AG09309 (cell line): Measurements from ENCODE around the gene PDCD2L.
"Not testable (repeated sequence)": the region's sequence is repeated elsewhere in the genome, so short reads cannot be mapped to it uniquely, and the experiment has no call there.

Source experiments
- DNase-seq: peaks from one replicate; pipeline ENCODE4 v3.0.0-alpha.2; 2010; ENCODE audit warnings: low read depth
- H3K4me3 ChIP-seq: 2 replicates; pipeline ENCODE4 v1.5.1; 2011; ENCODE audit warnings: mild to moderate bottlenecking, low read depth, low read length, moderate library complexity; ENCODE audit not compliant: control insufficient read depth
- TF ChIP-seq, protein P1 (sequence below): IDR thresholded peaks from 2 replicates; pipeline ENCODE4 v1.5.1; 2011; ENCODE audit warnings: mild to moderate bottlenecking, low read depth, low read length, inconsistent platforms; ENCODE audit not compliant: insufficient read depth, control insufficient read depth; ENCODE audit errors: missing control alignments

Gene PDCD2L

DNA sequence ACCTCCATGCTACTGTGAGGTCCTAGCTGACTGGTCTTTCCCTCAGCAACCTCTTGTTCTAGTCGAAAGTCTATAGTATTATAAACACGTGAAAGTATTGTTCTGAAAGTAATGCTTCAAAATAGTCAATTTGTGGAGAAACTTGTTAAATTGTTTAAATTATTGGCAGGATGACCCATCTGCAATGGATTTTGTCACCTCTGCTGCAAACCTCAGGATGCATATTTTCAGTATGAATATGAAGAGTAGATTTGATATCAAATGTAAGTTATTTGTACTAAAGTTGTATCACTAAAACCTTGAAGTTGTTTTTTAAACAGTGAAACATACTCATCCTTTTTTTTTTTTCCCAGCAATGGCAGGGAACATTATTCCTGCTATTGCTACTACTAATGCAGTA, 49.9 kb downstream of the PDCD2L start:
- no peak for DNase-seq
- TF ChIP-seq, protein P1, sequence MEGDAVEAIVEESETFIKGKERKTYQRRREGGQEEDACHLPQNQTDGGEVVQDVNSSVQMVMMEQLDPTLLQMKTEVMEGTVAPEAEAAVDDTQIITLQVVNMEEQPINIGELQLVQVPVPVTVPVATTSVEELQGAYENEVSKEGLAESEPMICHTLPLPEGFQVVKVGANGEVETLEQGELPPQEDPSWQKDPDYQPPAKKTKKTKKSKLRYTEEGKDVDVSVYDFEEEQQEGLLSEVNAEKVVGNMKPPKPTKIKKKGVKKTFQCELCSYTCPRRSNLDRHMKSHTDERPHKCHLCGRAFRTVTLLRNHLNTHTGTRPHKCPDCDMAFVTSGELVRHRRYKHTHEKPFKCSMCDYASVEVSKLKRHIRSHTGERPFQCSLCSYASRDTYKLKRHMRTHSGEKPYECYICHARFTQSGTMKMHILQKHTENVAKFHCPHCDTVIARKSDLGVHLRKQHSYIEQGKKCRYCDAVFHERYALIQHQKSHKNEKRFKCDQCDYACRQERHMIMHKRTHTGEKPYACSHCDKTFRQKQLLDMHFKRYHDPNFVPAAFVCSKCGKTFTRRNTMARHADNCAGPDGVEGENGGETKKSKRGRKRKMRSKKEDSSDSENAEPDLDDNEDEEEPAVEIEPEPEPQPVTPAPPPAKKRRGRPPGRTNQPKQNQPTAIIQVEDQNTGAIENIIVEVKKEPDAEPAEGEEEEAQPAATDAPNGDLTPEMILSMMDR = no peak
- no peak overlapping the region for H3K4me3 ChIP-seq

- DNase-seq = no peak
- TF ChIP-seq, protein P1 = no peak
- H3K4me3 ChIP-seq = no peak overlapping the region
Observed at GRCh38 chr19:34454685-34455084, 50.5 kb downstream of the PDCD2L start.

- DNase-seq, H3K4me3 ChIP-seq: not testable (repeated sequence)
Observed at GRCh38 chr19:34455783-34456480, 51.7 kb downstream of the PDCD2L start.

- no peak overlapping the region for H3K4me3 ChIP-seq
- TF ChIP-seq, protein P1 = no peak
- DNase-seq = no peak
Observed at GRCh38 chr19:34457446-34457845, 53.2 kb downstream of the PDCD2L start.

- no peak overlapping the region for H3K4me3 ChIP-seq
- TF ChIP-seq, protein P1 = no peak
- DNase-seq = no peak
Observed at GRCh38 chr19:34458677-34459076, 54.5 kb downstream of the PDCD2L start.

- TF ChIP-seq, protein P1 = no peak
- H3K4me3 ChIP-seq = no peak overlapping the region
- no peak for DNase-seq
Observed at GRCh38 chr19:34459614-34460013, 55.4 kb downstream of the PDCD2L start.

- no peak overlapping the region for H3K4me3 ChIP-seq
- no peak for DNase-seq
- TF ChIP-seq, protein P1 = no peak
Observed at GRCh38 chr19:34461375-34462100, 57.3 kb downstream of the PDCD2L start.

DNA sequence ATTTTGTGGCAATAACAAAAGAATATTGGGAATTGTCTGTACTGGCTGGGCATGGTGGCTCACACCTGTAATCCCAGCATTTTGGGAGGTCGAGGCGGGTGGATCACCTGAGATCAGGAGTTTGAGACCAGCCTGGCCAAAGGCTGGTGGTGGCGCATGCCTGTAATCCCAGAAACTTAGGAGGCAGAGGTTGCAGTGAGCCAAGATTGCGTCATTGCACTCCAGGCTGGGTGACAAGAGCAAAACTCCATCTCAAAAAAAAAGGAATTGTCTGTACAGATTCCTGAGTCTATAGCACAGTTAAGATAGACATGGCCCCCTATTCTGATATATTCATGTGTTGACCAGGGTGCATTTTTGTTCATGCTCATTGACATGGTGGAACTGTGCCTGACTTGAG, 60.6 kb downstream of the PDCD2L start:
- DNase-seq, H3K4me3 ChIP-seq: not testable (repeated sequence)
